Activated CD8-positive, alpha-beta T cell treated with anti-CD3 and anti-CD28 coated beads for 36 hours (primary cell): Measurements from ENCODE around the gene ZNRF2. TPM values are rescaled to one million over a fixed set of nuclear protein-coding genes. Genes with fewer than 3 reads are reported as not detected.

Source experiments
- ATAC-seq: fragments of 200-7000 bp; cut with Tn5 transposase; one replicate; pipeline ENCODE4 v1.10.0; 2021; ENCODE audit warnings: mild to moderate bottlenecking, moderate library complexity
- CTCF ChIA-PET: fragments of 350-600 bp; sonication (Branson Sonifier 250); formaldehyde crosslinking; loops from one replicate; lab custom pipeline; 2021; ENCODE audit warnings: antibody characterized with exemption; lab: Charles Lee
- POLR2A ChIA-PET: fragments of 350-600 bp; sonication (Branson Sonifier 250); formaldehyde crosslinking; loops from one replicate; lab custom pipeline; 2021; ENCODE audit warnings: antibody characterized with exemption; lab: Charles Lee
- DNase-seq: peaks from one replicate; pipeline ENCODE4 v3.0.0-alpha.2; 2020
- H3K27ac Mint-ChIP-seq: one replicate; pipeline ENCODE4 v1.8.0; 2021; ENCODE audit warnings: mild to moderate bottlenecking, mixed read lengths
- H3K27me3 Mint-ChIP-seq: one replicate; pipeline ENCODE4 v1.8.0; 2021; ENCODE audit warnings: mixed read lengths
- H3K36me3 Mint-ChIP-seq: one replicate; pipeline ENCODE4 v1.8.0; 2021; ENCODE audit warnings: low read depth, mixed read lengths
- H3K4me1 Mint-ChIP-seq: one replicate; pipeline ENCODE4 v1.8.0; 2021; ENCODE audit warnings: low read depth, mixed read lengths
- H3K4me3 Mint-ChIP-seq: one replicate; pipeline ENCODE4 v1.8.0; 2021; ENCODE audit warnings: mild to moderate bottlenecking, moderate library complexity, mixed read lengths
- H3K9me3 Mint-ChIP-seq: one replicate; pipeline ENCODE4 v1.8.0; 2021; ENCODE audit warnings: mixed read lengths
- CTCF ChIP-seq: fragments of 200-600 bp; IDR thresholded peaks from one replicate; pipeline ENCODE4 v1.8.0; 2022; ENCODE audit warnings: antibody characterized with exemption, mild to moderate bottlenecking
- intact Hi-C: fragments of 100-400 bp; cut with micrococcal nuclease; formaldehyde crosslinking; loops from one replicate; pipeline ENCODE4 v1.10.0; 2022
- total RNA-seq, 2 experiments: library from RNA; stranded (reverse); gene quantifications; one replicate each; pipeline ENCODE4 v1.2.3, GENCODE V29; 2021

The ZNRF2 gene
- 1 to 10 TPM; 8.9 to 9.7 TPM for total RNA-seq

GRCh38 chr7:30284298-30285066 is at the start of gene ZNRF2:
Gene ZNRF2, plus strand, starts transcription at chr7:30284597. Its CDS starts 761 bp downstream, at chr7:30285358.
- ChIA-PET CTCF (interaction anchor here (1.0 to 1.6 kb wide), 2 partner anchors 10 to 68 kb away, joined by 3 to 6 read pairs; no protein-coding TSS in a partner anchor), POLR2A (interaction anchor here (0.6 to 2.8 kb wide), 7 partner anchors 11 to 435 kb away, joined by 3 to 14 read pairs (median 5); no protein-coding TSS in a partner anchor)
- DNase-seq, result peak; percentile 99
- peaks cover 39% of the 10 kb centered on the region for H3K4me1 Mint-ChIP-seq
- no peaks in the 10 kb centered on the region for H3K9me3 Mint-ChIP-seq
- H3K4me3 Mint-ChIP-seq, result peak within 1 kb of the TSS; percentile 77
- peak; percentile 90 for ATAC-seq
- H3K36me3 Mint-ChIP-seq, result peaks cover 7% of the 10 kb centered on the region
- H3K27me3 Mint-ChIP-seq, result no peaks in the 10 kb centered on the region
- H3K27ac Mint-ChIP-seq, result peak within 1 kb of the TSS; percentile 87
- intact Hi-C loops, result loop anchor here (5.0 to 10.0 kb wide), 2 partner anchors 38 to 190 kb away; partner anchors contain the start of gene NOD1
- TF ChIP-seq CTCF, result peak; percentile 30

- Mint-ChIP-seq H3K4me3 (no peak overlapping the region), H3K27me3 (peaks cover 14% of the 10 kb centered on the region), H3K9me3 (no peaks in the 10 kb centered on the region), H3K36me3 (peaks cover 2% of the 10 kb centered on the region), H3K27ac (no peak overlapping the region), H3K4me1 (peaks cover 6% of the 10 kb centered on the region)
- POLR2A ChIA-PET, result no interaction called here
- CTCF ChIA-PET, result no interaction called here
- intact Hi-C loops, result no loop called here
- no peak for ATAC-seq
- no peak for TF ChIP-seq CTCF
- DNase-seq, result no peak
These were observed 47.1 kb upstream of the ZNRF2 start for GRCh38 chr7:30237271-30237695.

- peaks cover 2% of the 10 kb centered on the region for H3K36me3 Mint-ChIP-seq
- DNase-seq (peak; percentile 48), ATAC-seq (peak; percentile 62)
- H3K27me3 Mint-ChIP-seq, result peaks cover 14% of the 10 kb centered on the region
- H3K27ac Mint-ChIP-seq, result no peak overlapping the region
- H3K4me1 Mint-ChIP-seq, result peaks cover 6% of the 10 kb centered on the region
- H3K4me3 Mint-ChIP-seq, result no peak overlapping the region
- POLR2A ChIA-PET, result interaction anchor here (0.7 kb wide), 1 partner anchor 17 kb away, joined by 3 read pairs; no protein-coding TSS in a partner anchor
- TF ChIP-seq CTCF, result no peak
- H3K9me3 Mint-ChIP-seq, result no peaks in the 10 kb centered on the region
- intact Hi-C loops, result no loop called here
- CTCF ChIA-PET, result no interaction called here
These were observed 45.5 kb upstream of the ZNRF2 start for GRCh38 chr7:30238721-30239441.

GRCh38 chr7:30240106-30240800 is 44.1 kb upstream of the ZNRF2 start:
- intact Hi-C loops, result no loop called here
- H3K36me3 Mint-ChIP-seq, result peaks cover 2% of the 10 kb centered on the region
- ChIA-PET POLR2A (no interaction called here), CTCF (no interaction called here)
- no peak for TF ChIP-seq CTCF
- no peak for DNase-seq
- peaks cover 9% of the 10 kb centered on the region for H3K4me1 Mint-ChIP-seq
- no peak overlapping the region for H3K4me3 Mint-ChIP-seq
- ATAC-seq, result no peak
- peaks cover 14% of the 10 kb centered on the region for H3K27me3 Mint-ChIP-seq
- H3K9me3 Mint-ChIP-seq, result no peaks in the 10 kb centered on the region
- no peak overlapping the region for H3K27ac Mint-ChIP-seq
